GM12872 (cell line): ENCODE measurements around the gene UBL4A.

ENCODE experiments used
- TF ChIP-seq, protein P1 (sequence below): IDR thresholded peaks from 3 replicates; pipeline ENCODE4 v1.5.1; 2011; ENCODE audit warnings: low read depth, mild to moderate bottlenecking, low read length, moderate library complexity; ENCODE audit not compliant: insufficient read depth

The UBL4A gene

GRCh38 chrX:154443992-154444754, 42.2 kb downstream of the UBL4A start, which contains the start of gene FAM50A:
FAM50A (plus strand) TSS chrX:154444141; CDS start chrX:154444236, 95 bp downstream.
- TF ChIP-seq, protein P1, sequence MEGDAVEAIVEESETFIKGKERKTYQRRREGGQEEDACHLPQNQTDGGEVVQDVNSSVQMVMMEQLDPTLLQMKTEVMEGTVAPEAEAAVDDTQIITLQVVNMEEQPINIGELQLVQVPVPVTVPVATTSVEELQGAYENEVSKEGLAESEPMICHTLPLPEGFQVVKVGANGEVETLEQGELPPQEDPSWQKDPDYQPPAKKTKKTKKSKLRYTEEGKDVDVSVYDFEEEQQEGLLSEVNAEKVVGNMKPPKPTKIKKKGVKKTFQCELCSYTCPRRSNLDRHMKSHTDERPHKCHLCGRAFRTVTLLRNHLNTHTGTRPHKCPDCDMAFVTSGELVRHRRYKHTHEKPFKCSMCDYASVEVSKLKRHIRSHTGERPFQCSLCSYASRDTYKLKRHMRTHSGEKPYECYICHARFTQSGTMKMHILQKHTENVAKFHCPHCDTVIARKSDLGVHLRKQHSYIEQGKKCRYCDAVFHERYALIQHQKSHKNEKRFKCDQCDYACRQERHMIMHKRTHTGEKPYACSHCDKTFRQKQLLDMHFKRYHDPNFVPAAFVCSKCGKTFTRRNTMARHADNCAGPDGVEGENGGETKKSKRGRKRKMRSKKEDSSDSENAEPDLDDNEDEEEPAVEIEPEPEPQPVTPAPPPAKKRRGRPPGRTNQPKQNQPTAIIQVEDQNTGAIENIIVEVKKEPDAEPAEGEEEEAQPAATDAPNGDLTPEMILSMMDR: no peak

DNA sequence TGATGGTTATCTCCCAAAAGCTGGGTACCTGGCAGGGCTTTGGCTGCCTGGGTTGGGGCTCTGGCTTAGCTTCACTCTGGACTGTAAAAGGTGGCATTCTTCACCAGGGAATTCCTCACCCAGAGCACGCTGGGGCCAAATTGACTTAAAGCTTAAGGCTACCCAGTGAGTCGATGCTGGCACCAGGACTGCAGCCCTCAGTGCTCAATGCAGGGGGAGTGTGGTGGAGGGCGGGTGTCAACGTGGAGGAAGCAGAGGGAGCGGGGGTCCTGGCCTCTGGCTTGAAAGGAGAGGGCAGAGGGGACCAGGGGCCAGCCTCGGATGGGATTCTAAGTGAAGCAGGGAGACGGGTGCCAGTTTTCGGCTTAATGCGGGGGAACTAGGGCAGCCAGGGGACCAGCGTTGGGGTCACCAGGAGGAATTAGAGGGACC, 42.9 kb downstream of the UBL4A start:
- TF ChIP-seq, protein P1: no peak

DNA sequence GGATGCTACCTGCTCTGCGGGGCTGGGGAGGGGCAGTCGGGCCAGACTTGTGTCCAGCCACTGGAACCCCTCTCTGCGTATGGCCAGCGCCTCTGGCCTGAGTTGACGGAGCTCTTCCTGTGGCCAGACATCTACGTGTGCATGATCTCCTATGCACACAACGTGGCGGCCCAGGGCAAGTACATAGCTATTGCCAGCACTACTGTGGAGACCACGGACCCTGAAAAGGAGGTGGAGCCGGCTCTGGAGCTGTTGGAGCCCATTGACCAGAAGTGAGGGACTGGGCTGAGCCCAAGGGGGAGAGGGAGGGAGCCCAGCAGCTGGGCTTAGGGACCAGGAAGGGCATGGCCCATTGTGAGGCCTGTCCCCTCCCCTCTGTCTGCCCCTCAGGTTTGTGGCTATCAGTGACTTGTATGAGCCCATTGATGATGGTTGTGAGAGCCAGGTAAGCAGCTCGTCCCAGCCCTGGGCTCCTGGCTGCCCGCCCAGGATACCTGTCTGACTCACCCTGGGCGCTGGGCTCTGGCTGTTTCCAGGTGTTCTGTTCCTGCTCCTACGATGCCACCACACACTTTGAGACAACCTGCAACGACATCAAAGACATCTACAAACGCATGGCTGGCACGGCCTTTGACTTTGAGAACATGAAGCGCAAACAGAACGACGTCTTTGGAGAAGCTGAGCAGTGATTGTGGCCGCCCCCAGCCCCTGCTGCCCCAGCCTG, 44.3 kb downstream of the UBL4A start:
- TF ChIP-seq, protein P1: no peak

DNA sequence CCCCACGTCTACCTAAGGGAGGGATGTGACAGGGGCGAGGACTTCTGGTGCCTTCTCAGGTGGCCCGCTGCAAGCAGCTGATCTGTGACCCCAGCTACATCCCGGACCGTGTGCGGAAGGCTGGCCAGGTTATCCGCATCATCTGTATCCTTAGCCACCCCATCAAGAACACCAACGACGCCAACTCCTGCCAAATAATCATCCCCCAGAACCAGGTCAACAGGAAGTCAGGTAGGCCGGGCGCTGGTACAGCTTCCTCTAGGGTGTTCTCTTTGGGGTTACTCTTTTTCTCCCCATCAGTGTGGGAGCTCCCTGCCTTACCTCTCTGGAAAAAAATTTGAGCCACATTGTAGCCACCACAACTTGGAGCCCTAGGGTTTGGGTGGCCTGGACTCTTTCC, 44.9 kb downstream of the UBL4A start:
- TF ChIP-seq, protein P1: no peak

DNA sequence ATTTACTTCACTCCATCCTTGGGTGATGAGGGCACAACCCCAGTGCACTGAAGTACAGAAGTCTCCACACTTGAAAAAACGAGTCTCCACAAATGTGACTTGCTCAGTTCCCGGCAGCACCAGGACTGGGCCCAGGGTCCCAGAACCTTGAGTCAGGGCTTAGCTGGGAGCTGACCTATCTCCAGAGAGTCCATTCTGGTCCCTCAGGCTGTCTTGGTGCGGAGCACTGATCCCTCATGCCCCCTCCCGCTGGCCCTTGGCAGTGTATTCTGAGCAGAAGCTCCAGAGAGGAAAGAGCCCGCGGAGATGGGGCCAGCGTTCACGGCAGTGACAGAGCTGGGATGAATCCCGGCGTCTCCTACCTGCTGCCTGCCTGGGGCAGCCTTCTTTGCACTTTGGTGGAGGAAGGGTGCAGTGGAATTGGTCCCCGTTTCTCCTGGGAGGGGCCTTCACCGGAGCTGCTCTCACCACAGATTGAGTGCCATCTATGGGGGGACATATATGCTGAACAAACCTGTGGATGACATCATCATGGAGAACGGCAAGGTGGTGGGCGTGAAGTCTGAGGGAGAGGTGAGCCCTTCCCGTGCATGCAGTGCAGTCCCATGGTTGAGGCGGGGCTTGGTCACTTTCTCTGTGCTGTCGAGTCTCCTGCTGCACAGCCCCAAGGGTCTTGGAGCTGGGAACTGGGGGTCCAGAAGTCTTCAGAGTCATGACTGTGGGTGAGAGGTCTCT, 45.6 kb downstream of the UBL4A start:
- TF ChIP-seq, protein P1: no peak

- TF ChIP-seq, protein P1: no peak
These were observed 46.6 kb downstream of the UBL4A start for GRCh38 chrX:154439841-154440240.
